Lower leg skin (tissue), 4 donors: ENCODE measurements around the gene HPN. TPM values are rescaled to one million over a fixed set of nuclear protein-coding genes. Genes with fewer than 3 reads are reported as not detected.

Experiments
- DNase-seq, 2 donors: peaks; one replicate each; pipeline ENCODE4 v3.0.0-alpha.2; 2019; ENCODE audit warnings: low spot score in 2 of 2
- H3K4me3 ChIP-seq: fragments of 200-600 bp; sonication (generic); 2 replicates; pipeline ENCODE4 v1.5.1; 2017; ENCODE audit warnings: mild to moderate bottlenecking, low read depth; ENCODE audit not compliant: poor library complexity, severe bottlenecking
- CTCF ChIP-seq, 3 donors: fragments of 450-650 bp; IDR thresholded peaks; one replicate each; pipeline ENCODE4 v1.5.1; 2016; ENCODE audit warnings: antibody characterized with exemption in 3 of 3, mild to moderate bottlenecking in 3 of 3, moderate library complexity in 2 of 3
- POLR2A ChIP-seq, 2 donors: fragments of 450-650 bp; IDR thresholded peaks; one replicate each; pipeline ENCODE4 v1.6.1; 2016 to 2017; ENCODE audit warnings: antibody characterized with exemption in 2 of 2, mild to moderate bottlenecking in 1 of 2, moderate library complexity in 1 of 2
- WGBS, 2 donors: methylation state at CpG; one replicate each; pipeline ENCODE4 v1.1.5; 2018; 5-methylcytosine and 5-hydroxymethylcytosine counted together
- intact Hi-C: fragments of 100-400 bp; cut with DNase I; formaldehyde crosslinking; loops from one replicate; pipeline ENCODE4 v1.15.0; 2023; ENCODE audit warnings: low total_unique reads
- total RNA-seq, 4 donors: library from RNA; depleted of rRNA; stranded (reverse); fragments of >200 nt; gene quantifications; one replicate each; pipeline ENCODE4 v1.1.0, GENCODE V29; 2016

The HPN gene
- total RNA-seq, 4 donors from 2014 or later, result 0.45 to 2.0 (median 1.3) TPM; not detected in 1

GRCh38 chr19:35034005-35034502 is 7.5 kb upstream of the HPN start:
- H3K4me3 ChIP-seq, result no peak overlapping the region
- intact Hi-C loops, result no loop called here
- WGBS, 2 donors, result 77 to 82% methylated on average over 17 of the region's 17 CpGs
- DNase-seq, result no peak
- no peak for TF ChIP-seq POLR2A (IDR thresholded peaks at IDR 0.05)
- TF ChIP-seq CTCF (IDR thresholded peaks at IDR 0.05), result no peak

- intact Hi-C loops, result no loop called here
Observed at GRCh38 chr19:35034588-35035382, 6.7 kb upstream of the HPN start.

GRCh38 chr19:35037716-35038622 is 3.6 kb upstream of the HPN start:
- no peak for DNase-seq

More at GRCh38 chr19:35034588-35035382, 6.7 kb upstream of the HPN start:
- DNase-seq, result no peak
- 78 to 80% methylated on average over 17 of the region's 17 CpGs for WGBS, 2 donors
- no peak for TF ChIP-seq POLR2A (IDR thresholded peaks at IDR 0.05)
- TF ChIP-seq CTCF (IDR thresholded peaks at IDR 0.05), result no peak
- H3K4me3 ChIP-seq, result no peak overlapping the region

GRCh38 chr19:35038623-35039512 is 2.7 kb upstream of the HPN start:
- WGBS, 2 donors, result 64 to 66% methylated on average over 16 to 17 of the region's 17 CpGs
- no peak for TF ChIP-seq CTCF (IDR thresholded peaks at IDR 0.05)
- TF ChIP-seq POLR2A (IDR thresholded peaks at IDR 0.05), result no peak

More at GRCh38 chr19:35037716-35038622, 3.6 kb upstream of the HPN start:
- WGBS, 2 donors, result 57 to 62% methylated on average over 13 of the region's 13 CpGs
- no peak overlapping the region for H3K4me3 ChIP-seq
- TF ChIP-seq CTCF (IDR thresholded peaks at IDR 0.05) (no peak), POLR2A (IDR thresholded peaks at IDR 0.05) (no peak)
- intact Hi-C loops, result no loop called here

More at GRCh38 chr19:35038623-35039512, 2.7 kb upstream of the HPN start:
- intact Hi-C loops, result no loop called here
- H3K4me3 ChIP-seq, result no peak overlapping the region
- DNase-seq, result no peak
